Measurements from ENCODE around the gene OR4A47.
"Not testable (repeated sequence)": the region's sequence is repeated elsewhere in the genome, so short reads cannot be mapped to it uniquely, and the experiment has no call there.

Gene OR4A47, protein sequence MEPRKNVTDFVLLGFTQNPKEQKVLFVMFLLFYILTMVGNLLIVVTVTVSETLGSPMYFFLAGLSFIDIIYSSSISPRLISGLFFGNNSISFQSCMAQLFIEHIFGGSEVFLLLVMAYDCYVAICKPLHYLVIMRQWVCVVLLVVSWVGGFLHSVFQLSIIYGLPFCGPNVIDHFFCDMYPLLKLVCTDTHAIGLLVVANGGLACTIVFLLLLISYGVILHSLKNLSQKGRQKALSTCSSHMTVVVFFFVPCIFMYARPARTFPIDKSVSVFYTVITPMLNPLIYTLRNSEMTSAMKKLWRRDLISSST

DNA sequence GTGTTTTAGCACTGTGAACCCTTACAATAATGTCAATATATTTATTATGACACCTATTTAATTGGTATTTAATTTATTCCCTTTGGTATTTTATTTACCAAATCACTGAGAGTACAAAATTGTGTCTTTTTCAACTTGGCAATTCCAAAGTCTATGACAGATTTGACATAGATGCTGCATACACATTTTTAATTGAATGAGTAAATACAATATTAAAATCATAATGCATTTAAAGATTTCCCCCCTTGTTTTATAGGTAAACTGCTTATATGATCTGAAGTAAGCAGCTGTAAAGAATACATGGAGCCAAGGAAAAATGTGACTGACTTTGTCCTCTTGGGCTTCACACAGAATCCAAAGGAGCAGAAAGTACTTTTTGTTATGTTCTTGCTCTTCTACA lies at the start of gene OR4A47:
Gene OR4A47 (plus strand): TSS at position 301 of the 400 bp plus-strand sequence. CDS start 0 bp downstream, at position 301.
- DNase-seq (ENCODE audit: low spot score), result not testable (repeated sequence)

DNA sequence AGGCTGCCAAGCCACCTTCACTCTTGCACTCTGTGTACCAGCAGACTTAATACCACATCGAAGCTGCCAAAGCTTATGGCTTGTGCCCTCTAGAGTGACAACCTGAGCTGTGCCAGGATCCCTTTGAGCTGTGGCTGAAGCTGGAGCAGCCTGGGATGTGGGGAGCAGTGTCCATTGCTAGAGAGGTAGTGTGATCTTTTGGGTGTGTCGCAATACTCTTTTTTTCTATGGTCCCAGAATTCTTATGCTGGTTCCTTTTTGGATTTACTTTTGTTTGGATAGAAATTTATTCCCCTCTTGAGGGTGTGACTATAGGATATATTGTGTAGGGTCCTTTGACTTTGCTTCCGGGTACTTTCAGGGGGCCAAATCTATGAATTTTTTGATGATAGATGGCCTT lies 32.7 kb upstream of the OR4A47 start:
- not testable (repeated sequence) for DNase-seq (ENCODE audit: low spot score)

DNA sequence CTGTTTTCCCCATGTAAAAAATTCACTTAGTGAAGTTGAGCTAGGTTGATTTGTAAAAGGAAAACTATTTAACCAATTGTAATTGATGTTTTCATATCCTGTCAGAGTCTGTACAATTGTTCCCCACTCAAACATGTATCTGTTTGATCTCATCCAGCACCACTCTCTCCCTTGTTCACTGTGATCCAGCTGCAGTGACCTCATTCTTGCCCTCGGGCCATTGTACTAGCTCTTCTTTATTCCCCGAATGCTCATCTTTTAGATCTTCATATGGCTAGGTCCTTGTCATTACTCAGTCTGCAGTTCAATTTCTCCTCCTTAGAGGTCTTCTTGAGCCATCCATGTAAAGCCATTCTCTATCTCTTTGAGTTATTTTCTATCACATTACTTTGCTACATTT lies 14.6 kb upstream of the OR4A47 start:
- DNase-seq (ENCODE audit: low spot score), result peak; percentile 11

DNA sequence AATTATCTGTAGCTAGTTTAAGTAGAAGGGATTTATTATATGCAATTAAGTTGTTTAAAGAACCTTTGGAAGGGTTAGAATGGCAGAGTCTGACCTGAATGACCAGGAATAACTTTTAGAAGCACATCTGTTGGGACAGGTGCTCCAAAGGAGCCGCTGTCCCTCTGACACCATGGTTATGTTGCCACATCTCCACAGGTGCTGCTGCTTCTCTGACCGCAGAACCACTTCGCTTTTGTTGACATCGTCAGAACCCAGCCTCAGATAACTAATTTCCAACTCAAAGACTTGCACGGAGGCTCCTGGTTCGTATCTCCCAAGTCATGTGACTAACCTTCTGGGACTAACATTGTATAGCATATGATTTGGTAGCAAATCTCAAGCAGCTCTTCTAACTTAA lies 13.9 kb upstream of the OR4A47 start:
- DNase-seq (ENCODE audit: low spot score), result not testable (repeated sequence)

DNA sequence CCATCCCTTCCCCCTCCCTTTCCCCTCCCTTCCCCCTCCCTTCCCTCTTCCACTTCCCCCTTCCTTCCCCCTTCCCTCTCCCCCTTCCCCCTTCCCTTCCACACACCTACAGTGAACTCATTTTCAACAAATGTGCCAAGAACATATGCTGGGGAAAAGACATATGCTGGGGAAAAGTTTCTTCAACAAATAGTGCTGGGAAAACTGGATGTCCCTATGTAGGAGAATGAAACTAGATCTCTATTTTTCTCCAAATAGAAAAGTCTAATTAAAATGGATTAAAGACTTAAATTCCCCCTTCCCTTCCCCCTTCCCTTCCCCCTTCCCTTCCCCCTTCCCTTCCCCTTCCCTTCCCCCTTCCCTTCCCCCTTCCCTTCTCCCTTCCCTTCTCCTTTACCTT lies 17.6 kb downstream of the OR4A47 start:
- not testable (repeated sequence) for DNase-seq (ENCODE audit: low spot score)

DNA sequence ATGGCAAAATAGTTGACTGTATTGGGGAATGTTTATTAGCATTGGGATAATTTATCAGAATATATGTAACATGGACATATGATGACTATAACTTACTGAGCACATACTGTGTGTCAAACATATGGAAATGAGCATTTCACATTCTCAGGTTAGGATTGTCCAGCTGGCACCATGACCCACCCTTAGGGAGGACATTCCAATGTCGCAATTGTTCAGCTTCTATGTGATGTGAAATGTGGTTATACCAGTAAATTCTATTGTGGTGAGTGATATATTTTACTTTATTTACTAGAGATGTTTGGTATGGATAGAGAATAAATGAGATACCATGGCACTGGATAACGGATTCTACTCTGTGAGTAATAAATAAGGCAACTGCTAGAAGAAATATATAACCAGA lies 50.4 kb downstream of the OR4A47 start:
- no peak for DNase-seq (ENCODE audit: low spot score)

Measured in putamen (tissue), 1 donor.